Panc1 (cell line): Measurements from ENCODE around the gene SMIM10L1. TPM values are rescaled to one million over a fixed set of nuclear protein-coding genes. Genes with fewer than 3 reads are reported as not detected.

Experiments used
- ATAC-seq: fragments of 200-7000 bp; cut with Tn5 transposase; 2 replicates; pipeline ENCODE4 v1.9.1; 2020; ENCODE audit warnings: mild to moderate bottlenecking, moderate library complexity
- BruUV-seq: library from RNA; stranded (reverse); fragments of 400-500 nt; replicated peaks from 2 replicates; lab custom pipeline; 2021; lab: Mats Ljungman, UMichigan
- CTCF ChIA-PET: fragments of 300-600 bp; sonication (Branson Sonifier 250); formaldehyde crosslinking; loops from one replicate; lab custom pipeline; 2022; ENCODE audit warnings: antibody characterized with exemption; lab: Charles Lee
- POLR2A ChIA-PET: fragments of 300-600 bp; sonication (Branson Sonifier 250); formaldehyde crosslinking; loops from one replicate; lab custom pipeline; 2022; ENCODE audit warnings: antibody characterized with exemption; lab: Charles Lee
- DNase-seq: peaks from one replicate; pipeline ENCODE4 v3.0.0-alpha.2; 2010; ENCODE audit warnings: low read depth, low spot score
- H3K27ac ChIP-seq: 2 replicates; pipeline ENCODE4 v1.5.1; 2011; ENCODE audit warnings: mild to moderate bottlenecking, low read length, inconsistent platforms
- H3K27me3 ChIP-seq: fragments of 200-500 bp; sonication (Bioruptor generic); 2 replicates; pipeline ENCODE4 v1.6.0; 2014; ENCODE audit warnings: low read length, inconsistent platforms; ENCODE audit not compliant: control insufficient read depth, insufficient read depth
- H3K36me3 ChIP-seq: fragments of 200-500 bp; sonication (Bioruptor generic); 2 replicates; pipeline ENCODE4 v1.5.1; 2014; ENCODE audit warnings: inconsistent platforms, mild to moderate bottlenecking, low read length, moderate library complexity; ENCODE audit not compliant: control insufficient read depth, insufficient read depth
- H3K4me1 ChIP-seq: 2 replicates; pipeline ENCODE4 v1.5.1; 2011; ENCODE audit warnings: inconsistent platforms, mild to moderate bottlenecking, low read length, moderate library complexity; ENCODE audit not compliant: control insufficient read depth, insufficient read depth
- H3K4me3 ChIP-seq, 2 experiments: 2 replicates each; pipeline ENCODE4 v1.5.1; 2011 to 2012; ENCODE audit warnings: low read depth in 2 of 2, low read length in 2 of 2, mild to moderate bottlenecking in 2 of 2, inconsistent platforms in 1 of 2, moderate library complexity in 1 of 2
- H3K9me3 ChIP-seq: fragments of 200-500 bp; sonication (Bioruptor generic); 2 replicates; pipeline ENCODE4 v1.5.1; 2014; ENCODE audit warnings: low read depth, mild to moderate bottlenecking, inconsistent platforms, low read length, moderate library complexity; ENCODE audit not compliant: control insufficient read depth, insufficient read depth
- CTCF ChIP-seq: fragments of 450-650 bp; IDR thresholded peaks from 2 replicates; pipeline ENCODE4 v1.5.1; 2017; ENCODE audit warnings: mild to moderate bottlenecking
- POLR2AphosphoS5 ChIP-seq: IDR thresholded peaks from 2 replicates; pipeline ENCODE4 v1.6.1; 2012; ENCODE audit warnings: mild to moderate bottlenecking, low read depth, low read length, moderate library complexity
- REST ChIP-seq, 2 experiments: IDR thresholded peaks; 2 replicates each; pipeline ENCODE4 v1.6.1; 2011 to 2012; ENCODE audit warnings: low read depth in 2 of 2, control low read depth in 1 of 2, low read length in 1 of 2, mild to moderate bottlenecking in 1 of 2, moderate library complexity in 1 of 2; ENCODE audit not compliant: insufficient read depth in 1 of 2
- SIN3A ChIP-seq: IDR thresholded peaks from 2 replicates; pipeline ENCODE4 v1.6.1; 2012; ENCODE audit warnings: low read depth, mild to moderate bottlenecking, low read length, moderate library complexity, borderline replicate concordance; ENCODE audit not compliant: insufficient read depth
- TCF7L2 ChIP-seq: IDR thresholded peaks from 2 replicates; pipeline ENCODE4 v1.6.1; 2011; ENCODE audit warnings: mild to moderate bottlenecking, low read depth, low read length, inconsistent platforms
- in situ Hi-C: cut with HindIII; loops from 2 replicates; pipeline ENCODE4 v1.10.0; 2016; ENCODE audit warnings: low sequenced_read_pairs, low pct_unique_long_range_greater_than_20kb
- intact Hi-C: fragments of 100-400 bp; cut with micrococcal nuclease; formaldehyde crosslinking; loops from one replicate; pipeline ENCODE4 v1.10.0; 2022; ENCODE audit not compliant: unreplicated experiment
- total RNA-seq: library from RNA; stranded (reverse); gene quantifications from one replicate; pipeline ENCODE4 v1.2.1, GENCODE V29; 2021; ENCODE audit not compliant: unreplicated experiment

The SMIM10L1 gene
- total RNA-seq, 1 experiment from 2014 or later: 6.0 TPM

- no TSS peak for BruUV-seq
- H3K4me3 ChIP-seq: no peak overlapping the region
- H3K36me3 ChIP-seq: no peaks in the 10 kb centered on the region
- no peak overlapping the region for H3K27ac ChIP-seq
- ChIA-PET POLR2A (no interaction called here), CTCF (no interaction called here)
- no peak for DNase-seq
- no peaks in the 10 kb centered on the region for H3K4me1 ChIP-seq
- H3K9me3 ChIP-seq: peaks cover 13% of the 10 kb centered on the region; the same call in 1 of the 2 replicates
- intact Hi-C loops: loop anchor here (10.0 kb wide), 1 partner anchor 120 kb away; the partner anchor contains the start of gene TAS2R31
- no peak for ATAC-seq
- in situ Hi-C loops: no loop called here
- TF ChIP-seq POLR2AphosphoS5: no peak
- no peak for TF ChIP-seq REST (IDR thresholded peaks at IDR 0.05; ENCODE audit: insufficient read depth in 1 of 2, low read depth in 2 of 2, low read length in 1 of 2)
- no peak for TF ChIP-seq TCF7L2
- no peak for TF ChIP-seq CTCF
- H3K27me3 ChIP-seq: no peaks in the 10 kb centered on the region
These were observed 16.5 kb upstream of the SMIM10L1 start for GRCh38 chr12:11154400-11154925.

GRCh38 chr12:11158885-11159444, 12.0 kb upstream of the SMIM10L1 start:
- Histone ChIP-seq H3K27me3 (no peaks in the 10 kb centered on the region), H3K4me3 (no peak overlapping the region), H3K27ac (no peak overlapping the region), H3K9me3 (peaks cover 8% of the 10 kb centered on the region; the same call in 1 of the 2 replicates), H3K4me1 (no peaks in the 10 kb centered on the region), H3K36me3 (no peaks in the 10 kb centered on the region)
- BruUV-seq: no TSS peak
- TF ChIP-seq POLR2AphosphoS5: no peak
- TF ChIP-seq TCF7L2: no peak
- no peak for TF ChIP-seq REST (IDR thresholded peaks at IDR 0.05; ENCODE audit: insufficient read depth in 1 of 2, low read depth in 2 of 2, low read length in 1 of 2)
- no peak for TF ChIP-seq SIN3A
- no peak for TF ChIP-seq CTCF
- in situ Hi-C loops: no loop called here
- no peak for DNase-seq
- ATAC-seq: no peak
- ChIA-PET CTCF (no interaction called here), POLR2A (no interaction called here)
- intact Hi-C loops: loop anchor here (10.0 kb wide), 1 partner anchor 124 kb away; the partner anchor contains the start of gene TAS2R31
